Activated CD4-positive, alpha-beta T cell treated with anti-CD3 and anti-CD28 coated beads for 4 hours (primary cell): ENCODE data around the gene PRKG1.
"Not testable (repeated sequence)": the region's sequence is repeated elsewhere in the genome, so short reads cannot be mapped to it uniquely, and the experiment has no call there.

Experiments used
- DNase-seq, 2 donors: peaks; one replicate each; pipeline ENCODE4 v3.0.0-alpha.2; 2020

The PRKG1 gene

GRCh38 chr10:51285601-51286000 is 211.3 kb downstream of the PRKG1 start:
- no peak for DNase-seq

DNA sequence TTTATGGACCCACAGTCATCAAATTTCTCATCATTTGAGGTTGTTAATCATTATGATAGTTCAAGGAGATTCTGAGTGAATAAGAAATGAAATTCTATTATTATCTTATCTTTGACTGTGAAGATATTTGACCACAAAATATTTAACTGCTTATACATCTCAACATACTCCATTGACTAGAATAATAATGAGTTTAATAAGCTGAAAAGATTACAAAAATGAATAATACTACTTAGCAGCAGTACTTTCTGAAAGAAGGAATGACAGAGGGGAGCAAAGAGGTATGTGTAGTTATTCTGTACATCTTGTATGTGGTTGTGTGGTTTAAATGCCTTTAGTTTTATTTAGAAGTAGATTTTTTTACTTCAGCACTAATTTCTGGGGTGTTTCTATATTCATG is 214.2 kb downstream of the PRKG1 start:
- DNase-seq, result no peak

- no peak for DNase-seq
Measured at GRCh38 chr10:51289519-51289918, 215.2 kb downstream of the PRKG1 start.

DNA sequence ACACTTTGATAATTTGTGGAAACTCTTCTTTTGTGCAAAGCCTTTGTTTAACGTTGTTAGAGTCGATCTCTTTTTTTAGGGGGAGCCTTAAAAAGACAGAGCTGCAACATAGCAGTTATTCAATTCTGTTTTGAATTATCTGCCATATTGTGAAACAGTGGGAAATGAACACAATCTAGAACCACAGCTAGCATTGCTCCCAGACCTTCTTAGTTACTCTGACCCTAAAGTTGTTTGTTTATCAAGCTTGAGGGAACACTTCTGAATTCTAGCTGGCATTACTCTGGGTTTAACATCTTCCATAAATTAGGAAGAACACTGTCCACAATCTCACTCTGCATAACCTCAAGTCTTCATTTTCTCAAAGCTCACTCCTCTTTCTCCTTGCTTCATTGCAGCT is 217.7 kb downstream of the PRKG1 start:
- no peak for DNase-seq

DNA sequence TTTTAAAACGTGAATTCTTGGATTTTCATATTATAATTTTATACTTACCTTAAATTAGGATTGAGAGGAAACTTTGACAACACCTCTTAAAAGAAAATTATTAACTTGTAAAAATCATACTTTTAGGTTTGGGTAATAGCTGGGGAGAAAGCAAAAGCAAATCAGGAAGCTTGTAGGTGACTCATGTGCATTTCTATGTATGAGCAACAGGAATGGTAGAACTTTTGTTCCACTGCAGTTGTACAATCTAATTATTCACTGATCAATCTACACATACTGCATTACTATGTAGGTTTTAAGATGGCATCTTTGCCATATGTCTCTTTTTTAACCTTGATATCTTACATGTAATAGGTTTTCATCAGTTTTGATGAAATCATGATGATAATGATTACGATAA is 223.2 kb downstream of the PRKG1 start:
- DNase-seq, result no peak

- no peak for DNase-seq
Measured at GRCh38 chr10:51300617-51301304, 226.5 kb downstream of the PRKG1 start.

DNA sequence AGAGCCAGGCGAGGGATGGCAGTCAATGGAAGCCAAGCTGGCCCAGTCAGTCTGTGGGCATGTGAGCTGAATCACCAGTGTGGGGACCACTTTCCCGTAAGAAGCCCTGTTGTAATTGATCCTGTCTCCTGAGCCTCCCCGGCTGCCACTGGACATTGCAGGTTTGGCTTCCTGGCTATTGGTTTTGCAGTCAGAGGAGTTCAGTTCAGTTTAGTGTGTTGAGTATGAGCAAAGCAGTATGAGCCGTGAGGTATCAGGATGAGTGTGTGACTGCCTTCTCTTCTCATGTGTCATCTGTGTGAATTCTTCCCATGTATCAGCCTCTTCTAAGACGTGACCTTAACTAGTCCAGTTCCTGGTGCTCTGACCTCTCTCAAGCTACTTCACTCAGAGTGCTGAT is 227.4 kb downstream of the PRKG1 start:
- DNase-seq, result no peak

GRCh38 chr10:51302316-51302715 is 228.0 kb downstream of the PRKG1 start:
- DNase-seq, result no peak

GRCh38 chr10:51308116-51308515 is 233.8 kb downstream of the PRKG1 start:
- no peak for DNase-seq

DNA sequence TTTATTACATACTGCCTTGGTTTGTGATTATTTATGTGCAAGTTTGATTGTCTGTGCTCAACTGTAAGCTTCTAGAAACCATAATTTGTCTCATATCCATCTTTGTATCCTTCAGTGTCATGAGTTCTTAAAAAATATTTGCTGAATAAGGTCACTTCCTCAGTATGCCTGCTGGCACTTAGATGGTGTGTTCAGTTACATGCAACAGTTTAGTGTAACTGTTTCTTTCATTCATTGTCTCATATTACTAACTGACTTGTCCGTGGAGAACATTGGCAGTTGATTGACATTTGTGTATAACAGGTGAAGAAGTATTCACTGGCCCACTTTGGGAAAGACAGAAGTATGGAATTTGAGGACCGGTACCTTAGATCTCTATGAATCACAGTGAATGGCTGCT is 236.9 kb downstream of the PRKG1 start:
- no peak for DNase-seq

GRCh38 chr10:51312817-51313216 is 238.5 kb downstream of the PRKG1 start:
- no peak for DNase-seq

DNA sequence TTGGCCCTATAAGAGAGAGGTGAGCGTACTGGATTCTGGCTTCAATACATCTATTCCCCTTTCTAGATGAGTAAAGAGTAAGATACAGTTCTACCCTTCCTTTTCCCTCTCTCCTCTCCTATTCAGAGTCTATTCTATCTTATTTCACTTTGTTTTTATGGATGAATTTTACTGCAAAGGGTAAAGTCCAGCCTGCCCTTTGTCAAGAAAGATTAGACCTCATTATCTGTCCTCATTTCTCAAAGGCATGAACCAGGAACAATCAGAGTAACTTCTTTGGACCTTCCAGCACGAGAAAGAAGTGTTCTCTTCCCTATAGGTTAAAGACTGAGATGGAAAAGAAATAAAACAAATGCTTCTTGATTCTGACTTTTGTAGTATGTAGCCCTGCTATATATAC is 239.0 kb downstream of the PRKG1 start:
- no peak for DNase-seq

GRCh38 chr10:51313773-51314478 is 239.6 kb downstream of the PRKG1 start:
- DNase-seq, result no peak

- DNase-seq, result no peak
Measured at GRCh38 chr10:51314481-51314880, 240.2 kb downstream of the PRKG1 start.

- DNase-seq, result no peak
Measured at GRCh38 chr10:51318399-51319172, 244.3 kb downstream of the PRKG1 start.

DNA sequence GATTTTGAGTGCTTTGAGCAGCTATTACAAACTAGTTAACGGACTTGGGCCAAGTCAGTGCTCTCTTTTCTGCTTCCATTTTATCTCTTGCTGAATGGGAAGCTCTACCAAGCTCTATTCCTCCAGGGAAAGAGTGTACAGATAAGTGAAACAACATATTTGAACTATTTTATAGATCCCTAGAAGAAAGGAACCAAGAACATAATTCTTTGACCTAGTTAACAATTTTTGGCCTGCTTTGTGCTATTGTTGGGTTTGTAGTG is 244.8 kb downstream of the PRKG1 start:
- DNase-seq, result no peak

DNA sequence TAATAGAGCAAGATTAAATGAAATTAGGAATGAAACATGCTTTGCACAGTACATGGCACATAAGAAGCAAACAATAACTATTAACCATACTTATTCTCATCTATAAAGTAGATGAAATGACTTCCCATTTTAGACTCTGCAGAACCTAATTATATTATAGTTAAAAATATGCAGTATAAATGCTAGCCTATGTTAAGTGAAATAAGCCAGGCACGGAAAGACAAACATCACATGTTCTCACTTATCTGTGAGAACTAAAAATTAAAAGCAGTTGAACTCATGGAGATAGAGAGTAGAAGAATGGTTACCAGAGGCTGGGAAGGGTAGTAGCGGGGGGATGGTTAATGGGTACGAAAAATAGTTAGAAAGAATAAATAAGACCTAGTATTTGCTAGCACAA is 247.0 kb downstream of the PRKG1 start:
- no peak for DNase-seq

DNA sequence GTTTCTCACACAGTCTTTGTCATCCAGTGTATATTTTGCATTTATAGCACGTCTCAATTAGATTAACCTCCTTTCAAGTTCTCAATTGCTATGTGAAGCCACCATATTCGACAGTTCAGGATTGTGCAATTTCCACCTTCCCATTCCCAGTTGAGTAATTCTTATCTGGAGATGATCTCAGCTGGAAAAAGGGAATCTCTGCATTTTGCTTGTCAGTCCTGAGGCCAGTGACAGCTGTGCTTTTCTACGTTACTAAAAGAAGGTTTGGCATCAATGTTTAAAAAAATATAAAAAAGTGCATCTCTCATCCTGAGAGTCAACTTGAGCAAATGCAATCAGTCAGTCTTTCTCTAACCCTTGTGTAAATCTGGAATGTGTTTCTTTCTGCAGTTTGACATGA is 247.7 kb downstream of the PRKG1 start:
- DNase-seq, result no peak

- no peak for DNase-seq
Measured at GRCh38 chr10:51325649-51326048, 251.4 kb downstream of the PRKG1 start.

DNA sequence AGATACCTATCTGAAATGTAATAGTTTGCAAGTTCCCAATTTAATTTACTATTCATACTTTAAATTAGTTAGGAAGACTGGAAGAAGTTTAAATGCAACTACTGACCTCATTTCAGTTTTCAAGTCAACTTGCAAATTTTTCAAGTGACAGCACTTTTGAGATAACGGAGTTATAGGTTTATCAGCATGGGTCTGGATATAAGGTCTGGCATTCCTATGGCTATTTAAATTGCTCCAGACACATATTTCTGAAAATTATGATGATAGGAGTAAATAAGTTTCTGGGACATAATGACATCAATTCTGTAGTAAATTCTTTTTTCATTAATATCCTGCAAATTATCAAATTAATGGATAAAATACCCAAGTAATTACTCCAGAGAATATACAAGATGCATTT is 251.9 kb downstream of the PRKG1 start:
- no peak for DNase-seq

- DNase-seq, result no peak
Measured at GRCh38 chr10:51327432-51327831, 253.1 kb downstream of the PRKG1 start.

GRCh38 chr10:51340366-51340765 is 266.1 kb downstream of the PRKG1 start:
- no peak for DNase-seq

DNA sequence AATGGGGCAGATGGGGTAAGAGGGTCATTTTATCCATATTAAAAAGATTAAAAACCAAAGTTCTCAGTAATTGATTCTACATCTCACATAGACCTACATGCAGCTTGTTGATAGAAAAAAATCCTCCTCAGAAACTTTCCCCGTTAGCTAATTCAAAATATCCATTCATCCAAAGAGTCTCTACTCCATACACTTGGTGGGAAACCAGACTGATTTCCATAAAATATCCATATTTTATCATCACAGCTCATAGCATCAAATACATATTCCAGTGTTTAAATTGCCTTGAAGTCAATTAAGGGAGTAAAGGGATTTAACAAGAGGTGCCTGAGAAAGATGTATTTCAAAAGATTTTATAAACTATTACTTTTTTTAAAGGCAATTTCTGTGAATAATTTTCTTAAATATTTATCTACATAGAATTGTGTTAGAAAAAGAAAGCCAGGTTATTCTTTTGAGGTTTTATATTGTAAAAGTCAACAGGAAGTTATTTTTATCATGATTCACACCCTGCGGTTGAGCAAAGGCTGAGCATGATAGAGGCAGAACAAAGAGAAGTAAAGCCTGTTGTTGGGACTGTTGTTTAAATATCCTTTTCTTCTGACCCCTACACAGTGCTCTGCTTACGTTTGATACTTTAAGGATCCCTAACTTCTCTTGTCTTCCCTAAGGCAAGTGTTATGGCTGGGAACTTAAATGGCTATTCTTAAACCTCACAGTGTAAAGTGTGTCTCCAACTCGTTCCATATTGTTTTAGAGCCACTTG is 266.7 kb downstream of the PRKG1 start:
- no peak for DNase-seq

DNA sequence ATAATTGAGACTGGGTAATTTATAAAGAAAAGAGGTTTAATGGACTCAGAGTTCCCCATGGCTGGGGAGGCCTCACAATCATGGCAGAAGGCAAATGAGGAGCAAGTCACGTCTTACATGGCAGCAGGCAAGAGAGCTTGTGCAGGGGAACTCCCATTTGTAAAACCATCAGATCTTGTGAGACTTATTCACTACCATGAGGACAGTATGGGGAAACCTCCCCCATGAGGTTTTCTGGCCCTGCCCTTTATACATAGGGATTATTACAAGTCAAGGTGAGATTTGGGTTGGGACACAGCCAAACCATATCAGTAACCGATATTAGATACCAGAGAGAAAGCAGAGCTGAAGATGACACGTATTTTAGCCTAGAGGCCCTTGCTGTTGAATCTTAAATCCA is 267.5 kb downstream of the PRKG1 start:
- not testable (repeated sequence) for DNase-seq
